Cardiac atrium fibroblast (primary cell): ENCODE results near the gene MYH6. TPM values are rescaled to one million over a fixed set of nuclear protein-coding genes. Genes with fewer than 3 reads are reported as not detected.

ENCODE experiments used
- total RNA-seq: library from RNA; depleted of rRNA; stranded (reverse); fragments of >200 nt; gene quantifications from 2 replicates; pipeline ENCODE4 v1.2.3, GENCODE V29; 2015

Gene MYH6
- not detected in 2 replicates for total RNA-seq

GRCh38 chr14:23407516-23408306 lies at the start of gene MYH6:
TSS of gene MYH6 (minus strand) at chr14:23408273. CDS start at chr14:23407223, 1,050 bp downstream.

GRCh38 chr14:23435543-23436326 lies 27.7 kb upstream of the MYH6 start, which contains the start of gene MYH7:
TSS of gene MYH7 (minus strand) at chr14:23435660. CDS start at chr14:23433732, 1,928 bp downstream.

GRCh38 chr14:23376482-23377197 lies 31.4 kb downstream of the MYH6 start, which contains the start of gene CMTM5:
TSS of gene CMTM5 (plus strand) at chr14:23377046. CDS start at chr14:23377252, 206 bp downstream.

GRCh38 chr14:23372509-23372908 lies 35.6 kb downstream of the MYH6 start, which contains the start of gene IL25:
TSS of gene IL25 (plus strand) at chr14:23372809.

GRCh38 chr14:23365036-23365731 lies 42.9 kb downstream of the MYH6 start, which contains the start of gene EFS:
TSS of gene EFS (minus strand) at chr14:23365172. CDS start at chr14:23365025, 147 bp downstream.

GRCh38 chr14:23352506-23353432 lies 55.3 kb downstream of the MYH6 start, which contains the start of gene SLC22A17:
TSS of gene SLC22A17 (minus strand) at chr14:23352887.

Other genes starting within 250 kb of the MYH6 start
- 0.32 and 2.0 TPM in 2 replicates for gene SLC7A8, start 224.6 kb downstream of the MYH6 start, total RNA-seq
- gene RNF212B, start 170.3 kb downstream of the MYH6 start, total RNA-seq, result not detected in 2 replicates
- 8.4 and 10.5 TPM in 2 replicates for gene HOMEZ, start 122.1 kb downstream of the MYH6 start, total RNA-seq
- 1.8 and 2.0 TPM in 2 replicates for gene PPP1R3E, start 105.4 kb downstream of the MYH6 start, total RNA-seq
- gene BCL2L2, start 101.4 kb downstream of the MYH6 start, total RNA-seq, result 13.7 and 24.8 TPM in 2 replicates
- 41.1 and 57.9 TPM in 2 replicates for gene PABPN1, start 86.8 kb downstream of the MYH6 start, total RNA-seq
- gene SLC22A17, start 55.4 kb downstream of the MYH6 start, total RNA-seq, result 10.4 and 21.7 TPM in 2 replicates
- gene EFS, start 43.1 kb downstream of the MYH6 start, total RNA-seq, result 1.8 and 3.6 TPM in 2 replicates
- gene IL25, start 35.5 kb downstream of the MYH6 start, total RNA-seq, result not detected in 2 replicates
- gene CMTM5, start 31.2 kb downstream of the MYH6 start, total RNA-seq, result not detected in 2 replicates
- gene MYH7, start 27.4 kb upstream of the MYH6 start, total RNA-seq, result not detected in 2 replicates
- gene NGDN, start 61.4 kb upstream of the MYH6 start, total RNA-seq, result 18.3 and 24.4 TPM in 2 replicates
- not detected in 2 replicates for gene ZFHX2, start 143.5 kb upstream of the MYH6 start, total RNA-seq
- gene THTPA, start 148.0 kb upstream of the MYH6 start, total RNA-seq, result 3.8 and 6.2 TPM in 2 replicates
- 23.2 and 29.6 TPM in 2 replicates for gene AP1G2, start 159.5 kb upstream of the MYH6 start, total RNA-seq
- gene JPH4, start 170.5 kb upstream of the MYH6 start, total RNA-seq, result not detected in 2 replicates
- gene DHRS2, start 228.1 kb upstream of the MYH6 start, total RNA-seq, result 5.5 TPM in 1 of 2 replicates, not detected in the other